NCI-H524 treated with DMSO at 0.1 percent for 48 hours (cell line): Measurements from ENCODE around the gene GPR35.

Experiments used
- DNase-seq: peaks from one replicate; lab custom pipeline; 2025; lab: John Stamatoyannopoulos, UW

The GPR35 gene

DNA sequence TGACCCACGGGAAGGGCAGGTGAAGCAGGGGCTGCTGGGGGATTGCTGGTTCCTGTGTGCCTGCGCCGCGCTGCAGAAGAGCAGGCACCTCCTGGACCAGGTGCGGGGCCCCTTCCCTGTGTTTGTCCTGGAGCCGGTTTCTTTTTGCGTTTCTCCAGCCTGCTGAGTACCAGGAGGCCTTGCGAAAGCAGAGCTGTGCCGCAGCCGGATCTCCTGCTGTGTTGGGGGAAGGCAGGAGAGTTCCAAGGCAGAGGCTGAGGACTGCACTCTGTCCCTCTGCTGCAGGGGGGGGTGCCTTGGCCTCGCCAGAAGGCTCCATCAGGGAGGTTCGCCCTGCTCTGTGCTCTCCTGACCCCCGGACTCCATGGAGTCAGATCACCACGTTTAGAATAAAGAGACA lies 35.9 kb upstream of the GPR35 start:
- DNase-seq: no peak

- no peak for DNase-seq
These were observed 35.3 kb upstream of the GPR35 start for GRCh38 chr2:240589850-240590525.

DNA sequence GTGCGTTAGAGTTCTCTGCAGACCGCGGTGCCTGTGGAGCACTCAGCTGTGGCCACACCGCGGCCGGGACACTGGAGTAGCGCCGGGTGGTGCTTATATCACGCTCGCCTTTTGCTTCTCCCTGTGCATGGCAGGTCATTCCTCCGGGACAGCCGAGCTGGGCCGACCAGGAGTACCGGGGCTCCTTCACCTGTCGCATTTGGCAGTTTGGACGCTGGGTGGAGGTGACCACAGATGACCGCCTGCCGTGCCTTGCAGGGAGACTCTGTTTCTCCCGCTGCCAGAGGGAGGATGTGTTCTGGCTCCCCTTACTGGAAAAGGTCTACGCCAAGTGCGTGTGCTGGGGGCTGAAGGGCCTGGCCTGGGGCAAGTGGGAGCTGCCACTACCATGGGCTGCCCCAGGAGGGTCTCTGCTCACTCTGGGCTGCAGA lies 34.6 kb upstream of the GPR35 start:
- DNase-seq: no peak

GRCh38 chr2:240591226-240591625 lies 34.1 kb upstream of the GPR35 start:
- no peak for DNase-seq

DNA sequence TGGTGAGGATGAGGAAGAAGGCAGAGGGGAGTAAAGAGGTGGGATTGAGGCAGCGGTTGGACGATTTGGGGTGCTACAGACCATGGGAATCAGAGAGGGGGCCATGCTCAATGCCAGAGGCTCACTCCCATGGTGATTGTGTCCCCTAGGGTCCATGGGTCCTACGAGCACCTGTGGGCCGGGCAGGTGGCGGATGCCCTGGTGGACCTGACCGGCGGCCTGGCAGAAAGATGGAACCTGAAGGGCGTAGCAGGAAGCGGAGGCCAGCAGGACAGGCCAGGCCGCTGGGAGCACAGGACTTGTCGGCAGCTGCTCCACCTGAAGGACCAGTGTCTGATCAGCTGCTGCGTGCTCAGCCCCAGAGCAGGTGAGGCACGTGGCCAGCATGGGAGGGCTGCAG lies 33.5 kb upstream of the GPR35 start:
- DNase-seq: no peak

DNA sequence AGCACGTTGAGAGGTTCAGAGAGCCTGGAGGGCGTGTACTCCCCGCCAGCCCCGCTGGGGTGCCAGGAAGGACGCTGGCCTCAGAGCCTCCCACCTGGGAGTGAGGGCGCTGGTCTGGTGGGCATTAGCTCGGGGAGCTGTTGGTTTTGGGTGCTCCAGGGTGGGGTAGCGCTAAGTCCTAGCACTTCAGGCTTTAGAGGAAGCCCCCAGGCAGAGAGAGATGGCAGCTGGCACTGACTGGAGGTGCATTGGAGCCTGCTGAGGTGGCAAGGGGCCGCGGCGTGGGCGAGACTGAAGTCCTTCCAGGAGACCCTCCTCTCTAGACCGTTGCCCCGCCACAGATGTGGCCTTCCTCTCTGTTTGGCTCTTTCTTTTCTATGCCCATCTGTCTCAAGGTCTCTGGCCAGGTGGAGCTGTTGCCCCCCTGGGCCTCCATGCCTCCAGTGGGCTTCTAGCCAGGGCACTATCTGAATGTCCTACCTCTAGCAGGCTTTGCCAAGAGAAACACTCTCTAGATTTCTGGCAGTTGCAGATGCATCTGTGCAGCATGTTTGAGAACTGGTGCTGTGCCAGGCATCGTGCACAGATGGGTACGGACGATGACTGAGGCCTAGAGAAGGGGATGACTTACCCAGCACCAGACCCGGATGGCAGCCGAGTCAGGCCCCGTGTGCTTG lies 32.1 kb upstream of the GPR35 start:
- no peak for DNase-seq

DNA sequence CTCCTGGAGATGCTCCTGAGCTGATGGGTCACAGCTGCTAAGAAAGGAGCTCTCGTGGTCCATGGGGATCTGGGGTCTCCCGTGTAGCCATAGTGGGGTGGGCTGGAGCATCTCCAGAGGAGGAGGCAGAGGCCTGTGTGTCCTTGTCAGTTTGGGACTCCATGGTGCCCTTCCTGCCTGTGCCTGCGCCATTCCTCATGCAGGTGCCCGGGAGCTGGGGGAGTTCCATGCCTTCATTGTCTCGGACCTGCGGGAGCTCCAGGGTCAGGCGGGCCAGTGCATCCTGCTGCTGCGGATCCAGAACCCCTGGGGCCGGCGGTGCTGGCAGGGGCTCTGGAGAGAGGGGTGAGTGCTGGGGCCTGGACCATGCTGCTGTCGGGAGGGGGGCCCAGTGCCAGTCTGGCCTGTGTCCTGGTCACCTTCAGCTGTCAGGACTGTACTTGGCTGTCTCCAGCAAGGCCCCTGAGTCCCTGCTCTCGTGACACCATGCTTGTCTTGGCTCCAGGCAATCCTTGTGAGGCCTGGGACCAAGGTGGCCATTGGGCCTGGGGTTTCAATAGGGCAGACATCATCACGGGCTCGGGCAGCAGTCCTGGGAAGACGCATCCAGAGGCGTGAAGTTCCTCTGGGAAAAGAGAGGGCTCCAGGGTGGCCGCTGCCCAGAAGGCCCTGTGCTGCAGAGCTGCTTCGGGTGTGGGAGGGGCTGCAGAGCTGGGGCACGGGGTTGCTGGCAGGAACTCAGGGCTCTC lies 31.4 kb upstream of the GPR35 start:
- DNase-seq: no peak

DNA sequence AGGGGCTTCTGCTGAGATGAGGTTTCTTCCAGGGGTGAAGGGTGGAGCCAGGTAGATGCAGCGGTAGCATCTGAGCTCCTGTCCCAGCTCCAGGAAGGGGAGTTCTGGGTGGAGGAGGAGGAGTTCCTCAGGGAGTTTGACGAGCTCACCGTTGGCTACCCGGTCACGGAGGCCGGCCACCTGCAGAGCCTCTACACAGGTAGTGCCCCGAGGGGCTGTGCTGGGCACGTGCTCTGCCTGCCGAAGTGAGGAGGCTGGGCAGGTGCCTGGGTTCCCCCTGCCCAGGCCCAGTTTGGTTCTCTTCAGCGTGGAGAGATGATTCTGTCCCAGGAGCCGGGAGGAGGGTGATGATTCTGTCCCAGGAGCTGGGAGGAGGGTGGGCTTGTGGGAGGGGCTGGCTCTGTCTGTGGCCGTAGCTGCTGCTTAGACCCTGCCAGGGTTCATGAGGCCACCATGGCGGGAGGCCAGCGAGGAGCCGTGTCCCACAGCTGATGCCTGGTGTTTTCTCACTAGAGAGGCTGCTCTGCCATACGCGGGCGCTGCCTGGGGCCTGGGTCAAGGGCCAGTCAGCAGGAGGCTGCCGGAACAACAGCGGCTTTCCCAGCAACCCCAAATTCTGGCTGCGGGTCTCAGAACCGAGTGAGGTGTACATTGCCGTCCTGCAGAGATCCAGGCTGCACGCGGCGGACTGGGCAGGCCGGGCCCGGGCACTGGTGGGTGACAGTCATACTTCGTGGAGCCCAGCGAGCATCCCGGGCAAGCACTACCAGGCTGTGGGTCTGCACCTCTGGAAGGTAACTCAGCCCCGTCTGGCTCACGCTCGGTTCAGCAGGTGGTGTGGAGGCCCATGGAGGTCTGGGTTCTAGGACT lies 30.5 kb upstream of the GPR35 start:
- no peak for DNase-seq

GRCh38 chr2:240595381-240596079 lies 29.8 kb upstream of the GPR35 start:
- no peak for DNase-seq

DNA sequence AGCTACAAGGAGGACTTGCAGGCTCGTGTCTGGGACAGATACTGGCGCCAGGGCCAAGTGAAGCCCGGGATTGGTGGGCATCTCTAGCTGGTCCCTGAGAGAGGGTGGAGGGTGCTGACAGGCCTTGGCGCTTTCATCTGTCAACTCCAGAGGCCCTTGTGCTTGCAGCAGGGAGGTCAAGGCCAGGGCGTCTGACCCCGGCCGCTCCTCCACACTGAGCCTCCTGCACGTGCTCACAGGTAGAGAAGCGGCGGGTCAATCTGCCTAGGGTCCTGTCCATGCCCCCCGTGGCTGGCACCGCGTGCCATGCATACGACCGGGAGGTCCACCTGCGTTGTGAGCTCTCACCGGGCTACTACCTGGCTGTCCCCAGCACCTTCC lies 29.2 kb upstream of the GPR35 start:
- no peak for DNase-seq

DNA sequence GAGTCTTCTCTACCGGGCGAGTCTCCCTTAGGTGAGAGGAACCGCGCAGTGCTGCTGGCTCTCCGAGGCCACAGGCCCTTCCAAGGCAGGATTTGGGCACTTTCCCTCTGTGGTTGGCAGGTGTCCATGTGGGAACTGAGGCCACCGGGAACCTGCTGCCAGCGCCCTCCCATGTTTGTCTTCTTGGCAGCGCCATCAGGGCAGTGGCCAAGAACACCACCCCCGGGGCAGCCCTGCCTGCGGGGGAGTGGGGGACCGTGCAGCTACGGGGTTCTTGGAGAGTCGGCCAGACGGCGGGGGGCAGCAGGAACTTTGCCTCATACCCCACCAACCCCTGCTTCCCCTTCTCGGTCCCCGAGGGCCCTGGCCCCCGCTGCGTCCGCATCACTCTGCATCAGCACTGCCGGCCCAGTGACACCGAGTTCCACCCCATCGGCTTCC lies 28.8 kb upstream of the GPR35 start:
- DNase-seq: no peak

DNA sequence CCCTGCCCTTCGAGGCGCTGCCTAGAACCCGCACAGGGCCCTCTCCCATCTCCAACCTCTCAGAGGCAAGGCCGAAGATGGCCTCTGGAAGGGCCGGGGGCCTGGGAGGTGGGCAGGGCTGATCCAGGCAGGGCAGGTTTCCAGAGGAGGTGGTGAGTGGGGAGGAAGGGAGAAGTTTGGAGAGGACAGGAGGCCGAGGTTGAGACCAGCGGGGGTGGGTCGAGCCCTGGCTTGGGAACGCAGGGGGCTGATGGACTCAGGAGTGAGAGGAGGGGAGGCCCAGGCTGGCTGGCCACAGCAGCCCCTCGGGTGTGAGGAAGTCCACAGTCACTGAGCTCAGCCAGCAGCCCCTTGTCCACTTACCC lies 28.2 kb upstream of the GPR35 start:
- DNase-seq: no peak

DNA sequence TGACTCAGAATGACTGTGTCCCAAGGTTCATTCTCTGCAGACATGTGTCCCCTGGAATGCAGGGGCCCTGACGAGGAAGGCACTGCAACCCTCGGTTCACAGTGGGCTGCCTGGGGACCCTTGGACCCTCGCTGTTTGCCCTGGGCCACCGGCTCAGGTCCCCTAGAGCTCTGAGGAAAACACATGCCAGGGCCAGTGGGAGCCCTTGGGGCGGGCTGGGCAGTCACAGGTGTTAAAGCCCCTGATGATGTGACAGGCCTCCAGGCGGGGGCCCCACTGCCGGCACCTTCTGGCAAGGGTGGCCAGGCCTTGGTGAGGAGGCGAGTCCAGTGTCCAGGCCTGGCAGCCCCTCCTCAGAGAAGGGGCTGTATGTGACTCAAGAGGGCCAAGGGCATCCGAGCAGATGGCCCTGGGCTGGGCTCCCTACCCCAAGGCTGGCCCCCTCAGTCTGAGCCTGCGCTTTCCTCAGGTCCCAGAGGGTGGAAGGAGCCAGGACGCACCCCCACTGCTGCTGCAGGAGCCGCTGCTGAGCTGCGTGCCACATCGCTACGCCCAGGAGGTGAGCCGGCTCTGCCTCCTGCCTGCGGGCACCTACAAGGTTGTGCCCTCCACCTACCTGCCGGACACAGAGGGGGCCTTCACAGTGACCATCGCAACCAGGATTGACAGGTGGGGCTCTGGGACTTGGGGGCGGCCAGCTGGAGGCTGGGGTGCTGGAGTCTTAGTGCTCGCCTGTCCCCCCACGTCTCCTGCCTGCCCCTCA lies 27.7 kb upstream of the GPR35 start:
- DNase-seq: no peak

DNA sequence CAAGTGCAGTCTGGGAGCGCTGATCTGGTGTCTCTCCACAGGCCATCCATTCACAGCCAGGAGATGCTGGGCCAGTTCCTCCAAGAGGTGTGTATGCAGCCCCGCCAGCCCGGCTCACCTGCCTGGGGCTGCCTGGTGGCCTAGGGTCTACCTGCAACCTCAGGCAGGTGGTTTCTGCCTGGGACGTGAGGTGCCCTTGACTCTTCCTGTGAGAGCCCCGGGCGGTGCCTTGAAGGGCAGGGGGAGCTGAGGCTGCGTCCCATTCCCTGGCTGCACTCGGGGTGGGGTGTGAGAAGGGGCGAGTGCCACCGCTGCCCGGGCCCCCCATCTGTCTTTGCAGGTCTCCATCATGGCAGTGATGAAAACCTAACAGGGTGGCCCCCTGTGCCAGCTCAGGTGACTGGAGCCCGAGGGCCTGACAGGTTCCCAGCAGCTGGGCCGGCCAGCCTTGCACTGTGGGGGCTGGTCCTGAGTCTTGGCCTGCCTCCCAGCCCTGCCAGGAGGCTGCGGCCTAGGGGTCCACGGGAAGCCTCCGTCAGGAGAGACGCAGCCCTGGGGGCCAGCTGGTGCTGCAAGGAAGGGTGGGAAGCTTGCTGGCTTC lies 26.9 kb upstream of the GPR35 start:
- no peak for DNase-seq

DNA sequence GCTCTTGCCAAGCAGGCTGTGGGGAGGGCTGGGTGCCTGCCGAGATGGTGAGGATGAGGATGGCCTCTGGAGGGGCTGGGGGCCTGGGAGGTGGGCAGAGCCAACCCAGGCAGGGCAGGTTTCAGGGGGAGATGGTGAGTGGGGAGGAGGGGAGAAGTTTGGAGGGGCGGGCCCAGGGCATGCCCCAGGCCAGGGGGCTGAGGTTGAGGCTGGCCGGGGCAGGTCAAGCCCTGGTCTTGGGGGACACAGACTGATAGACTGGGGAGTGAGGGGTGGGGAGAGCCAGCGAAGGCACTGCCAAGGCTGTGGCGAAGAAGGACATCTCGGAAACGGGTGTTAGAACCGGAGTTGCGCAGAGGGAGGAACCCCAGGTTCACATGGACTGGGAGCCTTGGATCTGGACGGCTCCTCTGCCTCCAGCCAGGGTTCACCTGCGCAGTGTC lies 26.1 kb upstream of the GPR35 start:
- no peak for DNase-seq

DNA sequence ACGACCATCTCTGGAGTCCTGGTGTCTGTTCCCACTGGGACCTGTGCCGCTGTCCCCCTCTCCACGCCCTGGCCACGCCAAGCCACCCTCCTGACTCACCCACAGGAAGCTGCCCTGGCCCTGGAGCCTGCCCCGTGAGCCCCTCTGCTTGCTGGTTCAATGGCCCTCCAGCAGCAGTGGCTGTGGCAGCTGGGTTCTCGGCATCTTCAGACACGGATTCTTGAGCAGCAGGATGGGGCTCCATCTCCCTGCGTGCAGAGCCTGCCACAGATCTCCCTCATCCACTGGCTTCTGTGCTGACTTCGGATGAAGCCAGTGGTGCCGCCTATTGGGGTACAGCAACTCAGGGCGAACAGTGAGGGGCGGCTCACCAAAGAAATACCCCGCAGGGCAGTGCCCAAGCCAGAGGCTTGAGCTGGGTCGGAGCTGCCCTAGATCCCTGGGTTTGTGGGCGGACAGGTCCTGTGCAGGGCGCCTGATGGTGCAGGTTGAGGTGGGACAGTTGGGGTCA lies 24.8 kb upstream of the GPR35 start:
- DNase-seq: no peak

DNA sequence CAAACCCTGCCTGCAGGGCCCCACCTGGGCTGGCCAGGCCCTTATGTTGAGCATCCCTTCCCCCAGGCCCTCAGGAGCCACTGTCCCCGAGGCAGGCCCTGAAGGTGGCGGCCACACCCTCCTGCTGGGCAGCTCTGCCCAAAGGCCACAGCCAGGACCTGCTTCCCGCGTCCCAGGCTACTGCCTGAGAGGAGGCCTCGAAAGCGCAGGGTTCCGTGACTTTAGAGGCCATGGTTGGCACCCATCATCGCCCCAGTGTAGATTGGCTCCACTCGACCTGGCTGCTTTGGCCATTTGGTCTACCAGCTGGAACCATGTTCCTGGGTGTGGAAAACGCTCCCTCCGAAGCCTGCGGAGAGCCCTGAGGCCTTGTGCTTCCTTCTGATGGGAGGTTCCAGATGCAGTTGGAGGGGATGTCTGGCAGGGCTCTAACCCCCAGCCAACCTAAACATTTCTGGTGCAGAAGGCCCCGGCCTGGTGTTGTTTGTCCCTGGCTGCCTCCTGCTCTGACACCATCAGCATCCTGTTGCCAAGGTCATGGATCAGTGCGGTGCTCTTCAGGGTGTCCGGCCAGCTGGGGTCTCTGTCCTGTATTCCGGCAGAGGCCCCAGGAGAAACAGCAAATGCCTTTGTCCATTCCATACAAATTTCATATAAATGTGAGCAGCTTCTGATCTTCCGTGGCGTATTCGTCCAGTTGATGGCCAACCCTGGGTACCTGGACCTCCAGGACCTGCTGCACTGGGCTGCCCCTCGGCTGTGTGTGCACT lies 24.0 kb upstream of the GPR35 start:
- DNase-seq: no peak

DNA sequence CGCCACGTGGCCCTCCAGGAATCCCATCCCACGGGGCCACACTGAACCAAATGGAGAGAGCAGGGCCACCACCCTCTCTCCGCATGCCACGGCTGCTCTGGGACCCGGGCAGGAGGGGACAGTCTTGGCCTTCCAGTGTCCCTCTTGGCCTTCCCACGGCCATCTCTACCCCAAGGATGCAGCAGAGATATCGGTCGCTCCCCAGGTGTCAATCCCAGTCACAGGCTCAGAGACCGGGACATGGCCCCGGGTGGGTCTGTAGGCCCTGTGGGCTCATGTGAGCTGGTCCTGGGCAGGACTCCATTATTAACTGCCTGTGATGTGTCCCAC lies 23.5 kb upstream of the GPR35 start:
- no peak for DNase-seq

DNA sequence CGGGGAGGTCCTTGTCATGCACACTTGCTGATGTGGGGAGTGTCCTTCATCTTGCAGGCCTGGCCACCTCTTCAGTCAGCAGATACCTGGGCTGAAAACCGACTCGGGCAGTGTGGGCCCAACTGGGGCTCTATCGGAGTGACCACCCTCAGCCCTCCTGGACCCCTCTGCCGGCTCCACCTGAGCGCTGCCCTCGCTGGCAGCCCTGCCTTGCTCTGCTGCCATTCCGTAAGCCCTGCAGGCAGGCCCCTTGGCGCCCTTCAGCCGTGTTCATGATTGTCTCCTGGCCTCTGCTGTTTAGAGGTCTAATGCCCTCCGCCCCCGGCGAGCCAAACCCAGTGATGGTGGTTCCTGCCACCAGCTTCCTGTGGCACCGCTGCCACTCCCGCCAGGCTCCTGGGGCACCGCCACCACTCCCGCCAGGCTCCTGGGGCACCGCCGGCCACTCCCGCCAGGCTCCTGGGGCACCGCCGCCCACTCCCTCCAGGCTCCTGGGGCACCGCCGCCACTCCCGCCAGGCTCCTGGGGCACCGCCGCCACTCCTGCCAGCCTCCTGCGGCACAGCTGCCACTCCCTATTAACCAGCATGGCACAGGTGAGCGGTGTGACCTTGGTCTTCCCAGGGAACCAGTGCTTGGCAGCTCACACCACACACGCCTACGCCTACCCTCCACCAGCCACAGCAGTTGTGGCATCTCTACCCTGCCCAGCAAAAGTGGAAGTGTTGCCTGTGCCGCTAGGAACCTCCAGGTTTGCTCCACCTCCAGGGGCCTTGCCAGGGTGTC lies 22.8 kb upstream of the GPR35 start:
- DNase-seq: no peak
